HEK293 (cell line): ENCODE data around the gene LHFPL2.

Experiments
- CTCF ChIA-PET: fragments of 350-600 bp; formaldehyde crosslinking; extraction: SDS; loops from one replicate; lab custom pipeline; 2021; ENCODE audit warnings: antibody characterized with exemption; lab: Yijun Ruan, JAX
- POLR2A ChIA-PET: fragments of 300-600 bp; formaldehyde crosslinking; extraction: SDS; loops from one replicate; lab custom pipeline; 2020; ENCODE audit warnings: antibody characterized with exemption, inconsistent platforms; lab: Yijun Ruan, JAX
- H3K27ac ChIP-seq: fragments of 200-500 bp; sonication (Bioruptor generic); 2 replicates; pipeline ENCODE4 v1.5.1; 2014; ENCODE audit warnings: low read depth, low read length, control low read depth, inconsistent platforms; ENCODE audit errors: extremely low read depth
- H3K36me3 ChIP-seq, 2 experiments: fragments of 200-500 bp in 1 of 2; sonication (Bioruptor generic) in 1 of 2; 1 replicate in 1 of 2; 2 replicates in 1 of 2; pipeline ENCODE4 v1.5.1; 2014 to 2017; ENCODE audit warnings: inconsistent platforms in 2 of 2, low read length in 2 of 2; ENCODE audit not compliant: control insufficient read depth in 2 of 2, insufficient read depth in 1 of 2
- H3K4me1 ChIP-seq: fragments of 200-500 bp; sonication (Bioruptor generic); 2 replicates; pipeline ENCODE4 v1.5.1; 2014; ENCODE audit warnings: mild to moderate bottlenecking, low read length, inconsistent platforms; ENCODE audit not compliant: control insufficient read depth, insufficient read depth
- H3K4me3 ChIP-seq: 2 replicates; pipeline ENCODE4 v1.5.1; 2011; ENCODE audit warnings: low read depth, mild to moderate bottlenecking, control low read depth, low read length, moderate library complexity
- H3K9me3 ChIP-seq: fragments of 200-500 bp; sonication (Bioruptor generic); 2 replicates; pipeline ENCODE4 v1.5.1; 2014; ENCODE audit warnings: low read depth, low read length, inconsistent platforms; ENCODE audit not compliant: control insufficient read depth, insufficient read depth
- KLF7 ChIP-seq: fragments of 450-650 bp; formaldehyde crosslinking; IDR thresholded peaks from 2 replicates; pipeline ENCODE4 v1.5.1; 2016; ENCODE audit warnings: missing biosample characterization, missing genetic modification characterization, borderline replicate concordance
- KLF9 ChIP-seq: fragments of 450-650 bp; formaldehyde crosslinking; IDR thresholded peaks from 2 replicates; pipeline ENCODE4 v1.5.1; 2016; ENCODE audit warnings: missing biosample characterization, missing genetic modification characterization, low read depth
- MYNN ChIP-seq: fragments of 450-650 bp; formaldehyde crosslinking; IDR thresholded peaks from 2 replicates; pipeline ENCODE4 v1.5.1; 2016; ENCODE audit warnings: missing biosample characterization, missing genetic modification characterization, borderline replicate concordance
- OVOL3 ChIP-seq: fragments of 450-650 bp; formaldehyde crosslinking; IDR thresholded peaks from 2 replicates; pipeline ENCODE4 v1.5.1; 2016; ENCODE audit warnings: missing biosample characterization, missing genetic modification characterization
- ZBTB1 ChIP-seq: fragments of 450-650 bp; formaldehyde crosslinking; IDR thresholded peaks from 2 replicates; pipeline ENCODE4 v1.5.1; 2016; ENCODE audit warnings: missing biosample characterization, missing genetic modification characterization
- ZBTB10 ChIP-seq: fragments of 450-650 bp; formaldehyde crosslinking; IDR thresholded peaks from 2 replicates; pipeline ENCODE4 v1.5.1; 2016; ENCODE audit warnings: missing biosample characterization, missing genetic modification characterization
- ZBTB48 ChIP-seq: fragments of 450-650 bp; formaldehyde crosslinking; IDR thresholded peaks from 2 replicates; pipeline ENCODE4 v1.5.1; 2016; ENCODE audit warnings: missing biosample characterization, missing genetic modification characterization
- ZFP37 ChIP-seq: fragments of 450-650 bp; formaldehyde crosslinking; IDR thresholded peaks from 2 replicates; pipeline ENCODE4 v1.5.1; 2016; ENCODE audit warnings: missing biosample characterization, missing genetic modification characterization
- ZIC2 ChIP-seq: fragments of 450-650 bp; formaldehyde crosslinking; IDR thresholded peaks from 2 replicates; pipeline ENCODE4 v1.5.1; 2016; ENCODE audit warnings: missing biosample characterization, missing genetic modification characterization
- ZNF239 ChIP-seq: fragments of 450-650 bp; formaldehyde crosslinking; IDR thresholded peaks from 2 replicates; pipeline ENCODE4 v1.5.1; 2016; ENCODE audit warnings: missing biosample characterization, missing genetic modification characterization
- ZNF248 ChIP-seq: fragments of 450-650 bp; formaldehyde crosslinking; IDR thresholded peaks from 2 replicates; pipeline ENCODE4 v1.5.1; 2017; ENCODE audit warnings: missing biosample characterization, missing genetic modification characterization
- ZNF473 ChIP-seq: fragments of 450-650 bp; formaldehyde crosslinking; IDR thresholded peaks from 2 replicates; pipeline ENCODE4 v1.5.1; 2017; ENCODE audit warnings: missing biosample characterization, missing genetic modification characterization
- ZNF548 ChIP-seq: fragments of 450-650 bp; formaldehyde crosslinking; IDR thresholded peaks from 2 replicates; pipeline ENCODE4 v1.5.1; 2016; ENCODE audit warnings: missing biosample characterization, missing genetic modification characterization
- ZNF549 ChIP-seq: fragments of 450-650 bp; IDR thresholded peaks from 2 replicates; pipeline ENCODE4 v1.5.1; 2018; ENCODE audit warnings: missing biosample characterization, missing genetic modification characterization, mild to moderate bottlenecking, inconsistent platforms, moderate library complexity
- ZNF555 ChIP-seq: fragments of 450-650 bp; formaldehyde crosslinking; conservative IDR thresholded peaks from 2 replicates; pipeline ENCODE4 v1.5.1; 2017; ENCODE audit warnings: missing biosample characterization, mild to moderate bottlenecking, missing genetic modification characterization, inconsistent platforms
- ZNF610 ChIP-seq: fragments of 450-650 bp; formaldehyde crosslinking; IDR thresholded peaks from 2 replicates; pipeline ENCODE4 v1.5.1; 2016; ENCODE audit warnings: missing biosample characterization, missing genetic modification characterization, borderline replicate concordance
- ZNF645 ChIP-seq: fragments of 450-650 bp; formaldehyde crosslinking; IDR thresholded peaks from 2 replicates; pipeline ENCODE4; 2016; ENCODE audit warnings: missing biosample characterization, missing genetic modification characterization
- ZNF654 ChIP-seq: fragments of 450-650 bp; formaldehyde crosslinking; IDR thresholded peaks from 2 replicates; pipeline ENCODE4 v1.5.1; 2016; ENCODE audit warnings: low read depth, missing biosample characterization, missing genetic modification characterization
- TF ChIP-seq, protein P1 (sequence below): fragments of 450-650 bp; formaldehyde crosslinking; IDR thresholded peaks from 2 replicates; pipeline ENCODE4 v1.5.1; 2017; ENCODE audit warnings: missing biosample characterization, missing genetic modification characterization

Gene LHFPL2

DNA sequence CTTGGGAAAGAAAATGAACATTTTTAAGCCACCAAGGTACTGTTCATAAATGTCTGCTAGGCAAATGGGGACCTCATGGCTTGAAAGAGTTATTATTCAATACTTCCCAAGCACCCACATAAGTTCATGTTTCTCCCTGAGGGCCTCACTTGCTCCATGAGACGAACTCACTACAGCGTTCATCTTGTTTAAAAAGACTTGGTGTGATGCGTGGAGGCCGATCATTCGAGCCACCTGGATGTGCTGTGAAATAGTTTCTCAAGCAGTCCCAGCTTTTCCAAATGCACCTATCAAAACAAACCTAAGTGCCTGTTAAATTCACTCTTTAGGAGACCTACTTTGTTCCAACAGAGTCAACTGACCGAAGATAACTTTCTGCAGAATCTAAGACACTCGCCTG, 103.2 kb downstream of the LHFPL2 start:
- TF ChIP-seq ZFP37 (tag by site-specific recombination) (no peak), KLF7 (no peak), ZNF555 (no peak), ZBTB1 (tag by site-specific recombination) (no peak), ZIC2 (tag by site-specific recombination) (no peak), ZNF654 (no peak), ZNF549 (tag by site-specific recombination) (no peak), MYNN (tag by site-specific recombination) (no peak)
- POLR2A ChIA-PET = no interaction called here
- H3K27ac ChIP-seq = no peak overlapping the region
- no peaks in the 10 kb centered on the region for H3K4me1 ChIP-seq
- CTCF ChIA-PET = interaction anchor here (0.8 kb wide), 1 partner anchor 92 kb away, joined by 3 read pairs; no protein-coding TSS in a partner anchor
- H3K9me3 ChIP-seq = peaks cover 2% of the 10 kb centered on the region; the same call in 1 of the 2 replicates
- no peak overlapping the region for H3K4me3 ChIP-seq
- no peaks in the 10 kb centered on the region for H3K36me3 ChIP-seq

DNA sequence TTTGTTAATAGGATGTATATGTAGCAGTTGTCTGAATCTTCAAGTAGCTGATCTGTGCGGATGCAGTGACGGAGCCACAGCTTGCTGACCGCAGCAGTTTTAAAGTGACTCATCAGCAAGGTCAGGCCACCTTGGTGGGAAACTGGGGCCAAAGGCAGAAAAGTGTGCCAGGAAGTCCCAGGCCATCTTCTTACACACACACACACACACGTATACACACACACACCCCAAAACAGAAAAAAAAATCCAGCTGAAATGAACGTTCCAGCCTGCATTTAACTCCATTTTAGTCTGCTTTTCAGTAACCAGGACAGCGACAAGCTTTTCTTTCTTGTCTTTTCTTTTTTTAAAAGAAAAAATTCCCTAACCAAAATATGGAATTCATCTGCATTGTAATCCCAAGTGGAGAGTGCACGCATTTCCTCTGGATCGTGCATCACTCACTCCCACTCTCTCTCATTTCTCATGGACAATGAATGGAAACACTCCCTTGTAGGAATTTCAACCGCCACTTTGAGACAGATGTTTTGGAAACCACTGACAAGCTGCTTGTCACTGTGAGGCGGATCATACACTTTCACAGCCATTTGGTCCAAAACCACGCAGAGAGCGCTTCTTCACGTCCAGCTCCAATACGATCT, 103.9 kb downstream of the LHFPL2 start:
- Histone ChIP-seq H3K27ac (no peak overlapping the region), H3K4me1 (no peaks in the 10 kb centered on the region), H3K9me3 (peaks cover under 1% of the 10 kb centered on the region; the same call in 1 of the 2 replicates), H3K4me3 (no peak overlapping the region), H3K36me3 (no peaks in the 10 kb centered on the region)
- ChIA-PET POLR2A (no interaction called here), CTCF (no interaction called here)
- no peak for TF ChIP-seq ZNF239 (tag by site-specific recombination)
- TF ChIP-seq ZNF549 (tag by site-specific recombination) = no peak
- TF ChIP-seq, protein P1, sequence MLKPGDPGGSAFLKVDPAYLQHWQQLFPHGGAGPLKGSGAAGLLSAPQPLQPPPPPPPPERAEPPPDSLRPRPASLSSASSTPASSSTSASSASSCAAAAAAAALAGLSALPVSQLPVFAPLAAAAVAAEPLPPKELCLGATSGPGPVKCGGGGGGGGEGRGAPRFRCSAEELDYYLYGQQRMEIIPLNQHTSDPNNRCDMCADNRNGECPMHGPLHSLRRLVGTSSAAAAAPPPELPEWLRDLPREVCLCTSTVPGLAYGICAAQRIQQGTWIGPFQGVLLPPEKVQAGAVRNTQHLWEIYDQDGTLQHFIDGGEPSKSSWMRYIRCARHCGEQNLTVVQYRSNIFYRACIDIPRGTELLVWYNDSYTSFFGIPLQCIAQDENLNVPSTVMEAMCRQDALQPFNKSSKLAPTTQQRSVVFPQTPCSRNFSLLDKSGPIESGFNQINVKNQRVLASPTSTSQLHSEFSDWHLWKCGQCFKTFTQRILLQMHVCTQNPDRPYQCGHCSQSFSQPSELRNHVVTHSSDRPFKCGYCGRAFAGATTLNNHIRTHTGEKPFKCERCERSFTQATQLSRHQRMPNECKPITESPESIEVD (tag by site-specific recombination) = no peak
- no peak for TF ChIP-seq ZNF645 (tag by site-specific recombination)
- TF ChIP-seq ZNF248 (tag by site-specific recombination) = no peak
- TF ChIP-seq ZNF473 (tag by site-specific recombination) = no peak
- TF ChIP-seq KLF9 = no peak
- no peak for TF ChIP-seq OVOL3 (tag by site-specific recombination)
- TF ChIP-seq ZNF610 (tag by site-specific recombination) = no peak
- TF ChIP-seq ZBTB10 = no peak
- no peak for TF ChIP-seq ZBTB48 (tag by site-specific recombination)
- no peak for TF ChIP-seq ZNF548 (tag by site-specific recombination)
